OCI-M1 (cell line): ENCODE data around the gene TJP2.

Source experiments
- DNase-seq: peaks from one replicate; lab custom pipeline; 2025; lab: John Stamatoyannopoulos, UW

Gene TJP2

GRCh38 chr9:69173891-69174615, at the start of gene TJP2:
TSS of gene TJP2 (plus strand) at chr9:69174277. CDS start at chr9:69174373, 96 bp downstream.
- DNase-seq, result peak; percentile 78

- DNase-seq, result peak; percentile 23
These were observed 43.3 kb upstream of the TJP2 start for GRCh38 chr9:69130456-69131441.

GRCh38 chr9:69131682-69132081, 42.4 kb upstream of the TJP2 start:
- no peak for DNase-seq

- no peak for DNase-seq
These were observed 41.7 kb upstream of the TJP2 start for GRCh38 chr9:69132361-69132760.

GRCh38 chr9:69134412-69134811, 39.7 kb upstream of the TJP2 start:
- DNase-seq, result no peak

- DNase-seq, result no peak
These were observed 37.9 kb upstream of the TJP2 start for GRCh38 chr9:69136185-69136584.

- DNase-seq, result no peak
These were observed 37.3 kb upstream of the TJP2 start for GRCh38 chr9:69136779-69137178.

- no peak for DNase-seq
These were observed 36.8 kb upstream of the TJP2 start for GRCh38 chr9:69137311-69137710.

- no peak for DNase-seq
These were observed 34.5 kb upstream of the TJP2 start for GRCh38 chr9:69139596-69139995.

- DNase-seq, result no peak
These were observed 33.8 kb upstream of the TJP2 start for GRCh38 chr9:69140123-69140735.

- DNase-seq, result no peak
These were observed 32.2 kb upstream of the TJP2 start for GRCh38 chr9:69141851-69142250.

GRCh38 chr9:69143291-69143690, 30.8 kb upstream of the TJP2 start:
- DNase-seq, result no peak

- DNase-seq, result no peak
These were observed 28.8 kb upstream of the TJP2 start for GRCh38 chr9:69145144-69145715.

GRCh38 chr9:69147041-69147834, 26.8 kb upstream of the TJP2 start:
- no peak for DNase-seq

- DNase-seq, result no peak
These were observed 24.7 kb upstream of the TJP2 start for GRCh38 chr9:69149321-69149807.

- no peak for DNase-seq
These were observed 22.6 kb upstream of the TJP2 start for GRCh38 chr9:69151506-69151905.

GRCh38 chr9:69153707-69154521, 20.2 kb upstream of the TJP2 start:
- DNase-seq, result no peak

- DNase-seq, result no peak
These were observed 18.6 kb upstream of the TJP2 start for GRCh38 chr9:69155341-69156030.

- DNase-seq, result peak; percentile 31
These were observed 16.2 kb upstream of the TJP2 start for GRCh38 chr9:69157751-69158466.
